Esophagus muscularis mucosa (tissue), 4 donors: ENCODE measurements around the gene OOSP1. TPM values are rescaled to one million over a fixed set of nuclear protein-coding genes. Genes with fewer than 3 reads are reported as not detected.

Experiments
- DNase-seq: peaks from one replicate; pipeline ENCODE4 v3.0.0-alpha.2; 2017; ENCODE audit errors: extremely low spot score
- H3K27ac ChIP-seq, 4 donors: fragments of 200-600 bp; sonication (generic); replicated peaks in 1 of 4; 1 replicate in 3 of 4; 2 replicates in 1 of 4; pipeline ENCODE4 v1.5.1; 2016 to 2019; ENCODE audit warnings: mild to moderate bottlenecking in 1 of 4
- H3K27me3 ChIP-seq, 4 donors: fragments of 200-600 bp; sonication (generic); one replicate each; pipeline versions ENCODE4 v1.5.1 to v1.6.0; 2016 to 2019
- H3K36me3 ChIP-seq, 4 donors: fragments of 200-600 bp; sonication (generic); one replicate each; pipeline ENCODE4 v1.5.1; 2016 to 2019
- H3K4me1 ChIP-seq, 4 donors: fragments of 200-600 bp; sonication (generic); one replicate each; pipeline ENCODE4 v1.5.1; 2016 to 2019
- H3K4me3 ChIP-seq, 4 donors: fragments of 200-600 bp; sonication (generic); 1 replicate in 2 of 4; 2 replicates in 2 of 4; pipeline ENCODE4 v1.5.1; 2016 to 2019; ENCODE audit warnings: mild to moderate bottlenecking in 4 of 4, moderate library complexity in 1 of 4
- H3K9me3 ChIP-seq, 4 donors: fragments of 200-600 bp; sonication (generic); 1 replicate in 3 of 4; 2 replicates in 1 of 4; pipeline ENCODE4 v1.5.1; 2016 to 2019
- CTCF ChIP-seq, 3 experiments: fragments of 200-600 bp in 2 of 3; fragments of 450-650 bp in 1 of 3; sonication (generic) in 2 of 3; IDR thresholded peaks; one replicate each; pipeline ENCODE4 v1.5.1; 2017 to 2019; ENCODE audit warnings: antibody characterized with exemption in 3 of 3, mild to moderate bottlenecking in 2 of 3, moderate library complexity in 1 of 3
- EP300 ChIP-seq: sonication (generic); formaldehyde crosslinking; IDR thresholded peaks from one replicate; pipeline ENCODE4 v1.6.1; 2017; ENCODE audit warnings: antibody characterized with exemption
- POLR2A ChIP-seq: fragments of 450-650 bp; IDR thresholded peaks from one replicate; pipeline ENCODE4 v1.6.1; 2017; ENCODE audit warnings: antibody characterized with exemption, moderate library complexity, mild to moderate bottlenecking, low read depth
- POLR2AphosphoS5 ChIP-seq, 2 donors: sonication (generic); formaldehyde crosslinking; IDR thresholded peaks; one replicate each; pipeline ENCODE4 v1.6.1; 2017; ENCODE audit warnings: antibody characterized with exemption in 2 of 2
- WGBS: methylation state at CpG from one replicate; pipeline ENCODE4 v1.1.5; 2018; 5-methylcytosine and 5-hydroxymethylcytosine counted together
- intact Hi-C: fragments of 100-400 bp; cut with DNase I; formaldehyde crosslinking; loops from one replicate; pipeline ENCODE4 v1.15.1; 2023
- total RNA-seq, 4 donors: library from RNA; depleted of rRNA; stranded (reverse); fragments of >200 nt; gene quantifications; one replicate each; pipeline versions ENCODE4 v1.1.0 to v1.2.1, GENCODE V29; 2016

The OOSP1 gene
- total RNA-seq, 4 donors from 2014 or later = not detected

DNA sequence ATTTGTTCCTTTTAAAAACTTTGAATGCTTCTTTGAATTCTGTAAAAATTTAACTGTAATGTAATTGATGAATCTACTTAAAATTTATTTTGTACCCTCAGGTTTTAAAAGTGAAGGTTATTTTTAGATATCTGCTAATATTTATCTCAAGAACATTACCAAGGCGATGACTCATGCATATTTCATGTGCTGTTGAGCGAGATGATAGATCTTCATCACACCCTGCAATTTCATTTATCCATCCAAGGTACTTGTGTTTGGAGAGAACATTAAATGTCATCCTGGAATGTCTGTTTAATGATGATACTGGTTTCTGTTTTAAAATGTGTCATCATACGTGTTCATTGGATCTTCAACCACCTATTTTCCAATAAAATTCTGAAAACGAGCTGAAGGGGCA is 18.9 kb downstream of the OOSP1 start:
- H3K36me3 ChIP-seq = no peaks in the 10 kb centered on the region
- H3K27me3 ChIP-seq = no peaks in the 10 kb centered on the region
- 40% methylated on average over 4 of the region's 4 CpGs for WGBS
- TF ChIP-seq EP300 (no peak), POLR2A (no peak), CTCF (IDR thresholded peaks at IDR 0.05) (no peak), POLR2AphosphoS5 (IDR thresholded peaks at IDR 0.05) (no peak)
- intact Hi-C loops = no loop called here
- H3K4me3 ChIP-seq = no peak overlapping the region
- no peaks in the 10 kb centered on the region for H3K9me3 ChIP-seq
- no peak overlapping the region for H3K27ac ChIP-seq
- H3K4me1 ChIP-seq = peaks cover 0 to 19% (median 5%) of the 10 kb centered on the region in 4 donors
- DNase-seq = no peak

DNA sequence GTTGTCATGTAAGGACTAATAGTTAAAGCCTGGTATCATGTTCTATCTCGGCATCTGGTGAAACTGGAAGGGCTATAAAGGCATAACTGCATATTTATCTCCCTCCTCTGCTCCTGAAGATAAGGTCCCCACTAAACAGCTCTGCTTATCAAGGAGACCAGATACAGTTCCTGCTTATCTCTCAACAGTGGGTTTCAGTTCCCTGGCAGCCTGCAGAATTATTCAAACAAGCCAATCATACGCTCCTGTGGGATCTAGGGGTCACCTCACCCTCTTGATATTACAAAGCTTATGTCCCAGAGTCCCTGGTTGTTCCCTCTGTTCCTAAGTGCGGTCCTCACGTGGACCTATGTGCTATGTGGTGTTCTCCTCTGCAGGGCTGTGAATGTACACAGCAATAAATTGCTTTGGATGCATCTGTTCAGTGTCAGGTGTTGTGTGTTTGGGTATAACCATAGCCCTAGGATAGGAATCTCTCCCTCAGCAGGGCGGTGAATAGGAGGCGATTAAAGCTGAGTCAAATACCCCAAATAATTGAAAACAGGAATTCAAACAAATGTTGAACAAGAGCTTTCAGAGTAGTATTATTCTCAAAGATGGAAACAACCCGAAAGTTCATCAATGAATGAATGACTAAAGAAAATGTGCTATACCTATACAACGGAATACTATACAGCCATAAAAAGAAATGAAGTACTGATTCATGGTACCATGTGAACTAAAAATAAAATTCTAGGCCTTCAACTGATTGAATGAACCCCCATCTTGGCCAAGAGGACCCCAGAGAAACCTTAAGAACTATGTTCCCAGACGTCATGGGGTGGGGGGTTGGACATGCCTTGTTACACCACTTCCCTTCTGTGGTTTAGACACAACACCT is 22.5 kb downstream of the OOSP1 start:
- TF ChIP-seq POLR2A = no peak
- TF ChIP-seq EP300 = no peak
- no peak for TF ChIP-seq CTCF (IDR thresholded peaks at IDR 0.05)
- no peak for TF ChIP-seq POLR2AphosphoS5 (IDR thresholded peaks at IDR 0.05)
- H3K27ac ChIP-seq = no peak overlapping the region
- intact Hi-C loops = no loop called here
- peaks cover 0 to 18% (median 5%) of the 10 kb centered on the region in 4 donors for H3K4me1 ChIP-seq
- DNase-seq = no peak
- no peaks in the 10 kb centered on the region for H3K27me3 ChIP-seq
- H3K4me3 ChIP-seq = no peak overlapping the region
- no peaks in the 10 kb centered on the region for H3K36me3 ChIP-seq
- H3K9me3 ChIP-seq = no peaks in the 10 kb centered on the region
- 82% methylated on average over 8 of the region's 9 CpGs for WGBS

DNA sequence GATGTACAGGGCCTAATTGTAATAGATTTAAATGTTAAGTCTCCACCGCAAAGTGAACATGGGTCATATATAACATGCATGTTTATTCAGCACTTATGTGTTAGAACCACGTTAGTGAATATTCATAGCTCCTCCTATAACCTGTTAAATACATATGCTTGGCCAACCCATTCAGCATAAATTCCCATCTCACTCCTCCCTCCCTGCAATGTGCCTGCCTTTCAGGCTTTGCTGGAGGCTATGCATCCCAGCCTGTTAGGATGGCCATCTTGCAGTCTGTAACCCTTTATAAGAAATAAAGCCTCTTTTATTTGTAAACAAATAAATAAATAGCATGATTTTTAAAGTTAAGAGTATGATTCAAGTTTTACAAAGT is 23.9 kb downstream of the OOSP1 start:
- Histone ChIP-seq H3K4me1 (peaks cover 0 to 6% (median 0%) of the 10 kb centered on the region in 4 donors), H3K27ac (no peak overlapping the region), H3K27me3 (no peaks in the 10 kb centered on the region), H3K4me3 (no peak overlapping the region), H3K9me3 (no peaks in the 10 kb centered on the region), H3K36me3 (no peaks in the 10 kb centered on the region)
- no peak for DNase-seq
- intact Hi-C loops = no loop called here
- WGBS = 76% methylated on average over 2 of the region's 2 CpGs
- TF ChIP-seq CTCF (IDR thresholded peaks at IDR 0.05) = no peak
- TF ChIP-seq EP300 = no peak
- no peak for TF ChIP-seq POLR2AphosphoS5 (IDR thresholded peaks at IDR 0.05)
- TF ChIP-seq POLR2A = no peak

- Histone ChIP-seq H3K4me3 (no peak within 1 kb of the TSS), H3K4me1 (no peaks in the 10 kb centered on the region), H3K27me3 (no peaks in the 10 kb centered on the region), H3K36me3 (no peaks in the 10 kb centered on the region), H3K27ac (no peak within 1 kb of the TSS), H3K9me3 (no peaks in the 10 kb centered on the region)
- intact Hi-C loops = no loop called here
- no peak for DNase-seq
- WGBS = 96% methylated on average over 3 of the region's 3 CpGs
- TF ChIP-seq EP300 = no peak
- TF ChIP-seq POLR2AphosphoS5 (IDR thresholded peaks at IDR 0.05) = no peak
- TF ChIP-seq POLR2A = no peak
- no peak for TF ChIP-seq CTCF (IDR thresholded peaks at IDR 0.05)
Measured at GRCh38 chr11:59963733-59964132, 25.5 kb downstream of the OOSP1 start, which contains the start of gene OOSP4A. TSS of gene OOSP4A (plus strand) at chr11:59964033. CDS start at chr11:59964033, 0 bp downstream.
